ENCODE results near the gene SMOC2. TPM values are rescaled to one million over a fixed set of nuclear protein-coding genes. Genes with fewer than 3 reads are reported as not detected.

The SMOC2 gene
- total RNA-seq, 4 donors from 2014 or later, result 5.8 to 14.5 (median 9.0) TPM

- no peak overlapping the region for H3K4me3 ChIP-seq
- intact Hi-C loops (cut with DNase I; ENCODE audit: low total_unique reads), result no loop called here
- in situ Hi-C loops (cut with MboI; ENCODE audit: low pct_ligation_motif_present in 1 of 4, low pct_unique_long_range_greater_than_20kb in 1 of 4, low sequenced_read_pairs in 3 of 4), result no loop called here
- DNase-seq, result no peak
- no peak overlapping the region for H3K27ac ChIP-seq
- 95 to 98% methylated on average over 9 to 13 of the region's 13 CpGs for WGBS, 2 donors (ENCODE audit: low coverage in 1 of 2)
- H3K27me3 ChIP-seq, result no peaks in the 10 kb centered on the region
- H3K4me1 ChIP-seq, result no peaks in the 10 kb centered on the region
- H3K36me3 ChIP-seq, result no peaks in the 10 kb centered on the region
- TF ChIP-seq CTCF (IDR thresholded peaks at IDR 0.05) (no peak), POLR2A (IDR thresholded peaks at IDR 0.05) (no peak), POLR2AphosphoS5 (IDR thresholded peaks at IDR 0.05) (no peak)
- H3K9me3 ChIP-seq, result no peaks in the 10 kb centered on the region
Observed at GRCh38 chr6:168612586-168612985, 171.6 kb downstream of the SMOC2 start.

- Histone ChIP-seq H3K27ac (no peak overlapping the region), H3K4me3 (no peak overlapping the region), H3K36me3 (no peaks in the 10 kb centered on the region), H3K9me3 (no peaks in the 10 kb centered on the region), H3K27me3 (no peaks in the 10 kb centered on the region), H3K4me1 (no peaks in the 10 kb centered on the region)
- intact Hi-C loops (cut with DNase I; ENCODE audit: low total_unique reads), result no loop called here
- 86 to 87% methylated on average over 1 to 6 of the region's 6 CpGs for WGBS, 2 donors (ENCODE audit: low coverage in 1 of 2)
- TF ChIP-seq EP300 (IDR thresholded peaks at IDR 0.05; ENCODE audit: low read depth) (no peak), CTCF (IDR thresholded peaks at IDR 0.05) (no peak), POLR2A (IDR thresholded peaks at IDR 0.05) (no peak), POLR2AphosphoS5 (IDR thresholded peaks at IDR 0.05) (no peak)
- no peak for DNase-seq
- in situ Hi-C loops (cut with MboI; ENCODE audit: low pct_ligation_motif_present in 1 of 4, low pct_unique_long_range_greater_than_20kb in 1 of 4, low sequenced_read_pairs in 3 of 4), result no loop called here
Observed at GRCh38 chr6:168615837-168616236, 174.9 kb downstream of the SMOC2 start.

GRCh38 chr6:168616816-168617765 lies 176.1 kb downstream of the SMOC2 start:
- TF ChIP-seq CTCF (IDR thresholded peaks at IDR 0.05), result peak in 4 of 5 experiments; percentile 17 to 49 (median 32)
- TF ChIP-seq POLR2A (IDR thresholded peaks at IDR 0.05), result no peak
- H3K27ac ChIP-seq, result no peak overlapping the region
- no peaks in the 10 kb centered on the region for H3K27me3 ChIP-seq
- in situ Hi-C loops (cut with MboI; ENCODE audit: low pct_ligation_motif_present in 1 of 4, low pct_unique_long_range_greater_than_20kb in 1 of 4, low sequenced_read_pairs in 3 of 4), result no loop called here
- H3K4me1 ChIP-seq, result no peaks in the 10 kb centered on the region
- intact Hi-C loops (cut with DNase I; ENCODE audit: low total_unique reads), result no loop called here
- WGBS, 2 donors (ENCODE audit: low coverage in 1 of 2), result 79 to 82% methylated on average over 5 to 21 of the region's 21 CpGs
- H3K36me3 ChIP-seq, result no peaks in the 10 kb centered on the region
- no peak overlapping the region for H3K4me3 ChIP-seq
- DNase-seq, result peak; percentile 52
- no peaks in the 10 kb centered on the region for H3K9me3 ChIP-seq

- intact Hi-C loops (cut with DNase I; ENCODE audit: low total_unique reads) (no loop called here), in situ Hi-C loops (cut with MboI; ENCODE audit: low pct_ligation_motif_present in 1 of 4, low pct_unique_long_range_greater_than_20kb in 1 of 4, low sequenced_read_pairs in 3 of 4) (no loop called here)
- H3K4me1 ChIP-seq, result no peaks in the 10 kb centered on the region
- no peaks in the 10 kb centered on the region for H3K27me3 ChIP-seq
- no peak overlapping the region for H3K27ac ChIP-seq
- DNase-seq, result no peak
- no peak overlapping the region for H3K4me3 ChIP-seq
- H3K36me3 ChIP-seq, result no peaks in the 10 kb centered on the region
- no peaks in the 10 kb centered on the region for H3K9me3 ChIP-seq
- TF ChIP-seq POLR2AphosphoS5 (IDR thresholded peaks at IDR 0.05) (no peak), CTCF (IDR thresholded peaks at IDR 0.05) (no peak), POLR2A (IDR thresholded peaks at IDR 0.05) (no peak), EP300 (IDR thresholded peaks at IDR 0.05; ENCODE audit: low read depth) (no peak)
- WGBS, 2 donors (ENCODE audit: low coverage in 1 of 2), result 77 to 79% methylated on average over 18 to 21 of the region's 21 CpGs
Observed at GRCh38 chr6:168618546-168619315, 177.7 kb downstream of the SMOC2 start.
